ENCODE measurements around the gene TOMM34. TPM values are rescaled to one million over a fixed set of nuclear protein-coding genes. Genes with fewer than 3 reads are reported as not detected.

Gene TOMM34
- total RNA-seq, 1 experiment from 2014 or later: 37.5 TPM

GRCh38 chr20:44955270-44955669, 4.9 kb downstream of the TOMM34 start:
- Histone ChIP-seq H3K56ac (ENCODE audit: insufficient read length, low read depth, low read length) (no peak overlapping the region), H3K4ac (ENCODE audit: low read depth, low read length) (no peak overlapping the region), H2BK120ac (ENCODE audit: low read depth, low read length, poor library complexity, severe bottlenecking) (no peak overlapping the region), H4K8ac (replicated peaks; ENCODE audit: insufficient read length, low read depth, low read length) (no peak overlapping the region), H2BK5ac (ENCODE audit: insufficient read length, low read length) (no peak overlapping the region), H2AFZ (ENCODE audit: low read length) (no peak overlapping the region), H3K4me1 (ENCODE audit: insufficient read depth, low read length) (0 out of 2 replicates have a peak, but pooled peaks cover 2% of the 10 kb centered on the region), H3K23me2 (ENCODE audit: insufficient read length, low read depth, low read length, poor library complexity, severe bottlenecking) (peaks cover 6% of the 10 kb centered on the region), H2BK15ac (ENCODE audit: low read depth, low read length) (no peak overlapping the region), H3K23ac (ENCODE audit: insufficient read length, low read depth, low read length) (no peak overlapping the region), H2AK5ac (ENCODE audit: insufficient read length, low read length) (no peak overlapping the region), H2BK12ac (ENCODE audit: insufficient read length, low read depth, low read length) (no peak overlapping the region), H3K79me2 (ENCODE audit: insufficient read depth, low read length) (no peaks in the 10 kb centered on the region), H3K14ac (ENCODE audit: insufficient read depth, low read length) (no peak overlapping the region), H3K27ac (ENCODE audit: insufficient read length, low read depth, low read length) (no peak overlapping the region), H3K27me3 (ENCODE audit: insufficient read depth, low read length) (no peaks in the 10 kb centered on the region), H4K91ac (ENCODE audit: insufficient read length, low read depth, low read length) (no peak overlapping the region), H3K79me1 (ENCODE audit: insufficient read depth, low read depth, low read length, poor library complexity, severe bottlenecking) (peaks cover 4% of the 10 kb centered on the region), H3K9ac (ENCODE audit: extremely low read depth, insufficient read length, low read length) (no peak overlapping the region), H3K4me2 (ENCODE audit: insufficient read depth, insufficient read length, low read length) (no peak overlapping the region), H3T11ph (ENCODE audit: low read length) (no peak overlapping the region), H3K18ac (ENCODE audit: insufficient read length, low read depth, low read length) (no peak overlapping the region), H4K5ac (ENCODE audit: insufficient read length, low read depth, low read length) (no peak overlapping the region), H2BK20ac (ENCODE audit: low read depth, low read length, poor library complexity, severe bottlenecking) (no peak overlapping the region), H4K20me1 (ENCODE audit: control insufficient read depth, insufficient read depth, insufficient read length) (no peaks in the 10 kb centered on the region), H3K9me3 (ENCODE audit: control insufficient read depth, low read depth, low read length) (no peaks in the 10 kb centered on the region)
- no peaks in the 10 kb centered on the region for H3K27me3 Mint-ChIP-seq (ENCODE audit: low read depth)
- H3K4me3 Mint-ChIP-seq: no peak overlapping the region
- no peak overlapping the region for H3K27ac Mint-ChIP-seq
- no peak for DNase-seq
- TF ChIP-seq CTCF (conservative IDR thresholded peaks at IDR 0.05): no peak
- peaks cover 35 to 74% (median 70%) of the 10 kb centered on the region in 3 experiments; a peak in 6 of 7 replicates for H3K36me3 Mint-ChIP-seq (ENCODE audit: insufficient read depth in 1 of 3, low read depth in 3 of 3)
- H3K9me3 Mint-ChIP-seq: no peaks in the 10 kb centered on the region
- H3K4me1 Mint-ChIP-seq: peaks cover 11 to 16% of the 10 kb centered on the region in 2 experiments
- no CpG with 5 or more reads among the region's 4 CpGs for WGBS (ENCODE audit: extremely low coverage, insufficient read length, low lambda C conversion rate)
